ENCODE measurements around the gene PLA2G4C. TPM values are rescaled to one million over a fixed set of nuclear protein-coding genes. Genes with fewer than 3 reads are reported as not detected.

Gene PLA2G4C, protein sequence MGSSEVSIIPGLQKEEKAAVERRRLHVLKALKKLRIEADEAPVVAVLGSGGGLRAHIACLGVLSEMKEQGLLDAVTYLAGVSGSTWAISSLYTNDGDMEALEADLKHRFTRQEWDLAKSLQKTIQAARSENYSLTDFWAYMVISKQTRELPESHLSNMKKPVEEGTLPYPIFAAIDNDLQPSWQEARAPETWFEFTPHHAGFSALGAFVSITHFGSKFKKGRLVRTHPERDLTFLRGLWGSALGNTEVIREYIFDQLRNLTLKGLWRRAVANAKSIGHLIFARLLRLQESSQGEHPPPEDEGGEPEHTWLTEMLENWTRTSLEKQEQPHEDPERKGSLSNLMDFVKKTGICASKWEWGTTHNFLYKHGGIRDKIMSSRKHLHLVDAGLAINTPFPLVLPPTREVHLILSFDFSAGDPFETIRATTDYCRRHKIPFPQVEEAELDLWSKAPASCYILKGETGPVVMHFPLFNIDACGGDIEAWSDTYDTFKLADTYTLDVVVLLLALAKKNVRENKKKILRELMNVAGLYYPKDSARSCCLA
- total RNA-seq (2021) (4.5 to 10.6 TPM (median 8.6 TPM) in 3 replicates), Bru-seq, nascent RNA (percentile 24 among the genes with signal in this experiment)
- long read RNA-seq, experiment 1, partial matches to known transcripts = 6 of 8 reads
- long read RNA-seq, experiment 1, other reads (novel, unspliced or antisense) = 2 of 8 reads
- long read RNA-seq, experiment 2, partial matches to known transcripts = 6 of 12 reads
- long read RNA-seq, experiment 2, other reads (novel, unspliced or antisense) = 5 of 12 reads
- long read RNA-seq, experiment 3, partial matches to known transcripts = 9 of 9 reads
- long read RNA-seq, experiment 3, other reads (novel, unspliced or antisense) = 0 of 9 reads

DNA sequence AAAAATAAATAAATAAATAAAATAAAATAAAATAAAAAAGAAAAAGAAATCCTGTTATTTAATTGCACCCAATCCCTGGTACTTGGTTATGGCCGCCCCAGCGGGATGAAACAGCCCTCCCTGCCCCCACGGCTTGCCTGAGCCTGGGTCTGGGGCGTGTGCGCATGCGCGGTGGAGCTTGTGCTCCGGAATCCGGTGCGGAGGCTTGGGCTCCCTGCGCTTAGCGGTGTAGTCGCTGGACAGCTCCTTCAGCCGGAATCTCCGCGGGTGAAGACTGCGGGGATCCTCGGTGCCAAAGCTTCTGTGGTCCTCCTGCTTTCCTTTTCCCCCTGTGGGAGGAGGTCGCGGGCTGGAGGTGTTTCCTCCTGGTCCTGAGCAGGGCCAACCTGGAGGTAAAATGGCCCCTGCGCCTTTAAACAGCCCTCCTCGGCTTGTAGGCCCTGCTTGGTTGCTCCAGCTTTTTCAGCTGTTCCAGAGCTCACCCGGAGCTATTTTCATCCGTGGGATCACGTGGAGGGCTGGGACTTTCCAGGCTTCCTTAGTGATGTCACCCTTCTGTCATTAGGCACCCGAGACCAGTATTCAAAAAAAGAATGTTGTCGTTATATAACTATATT is at the start of gene PLA2G4C:
Gene PLA2G4C (minus strand): TSS at position 468 of the 617 bp plus-strand sequence. CDS start 4,288 bp downstream, outside the sequence.
- DNase-seq (ENCODE audit: low spot score) = peak; percentile 89
- Mint-ChIP-seq H3K4me1 (peaks cover 5% of the 10 kb centered on the region), H3K9me3 (no peaks in the 10 kb centered on the region), H3K36me3 (peaks cover 4% of the 10 kb centered on the region; the same call in 1 of the 2 replicates), H3K27me3 (ENCODE audit: low read depth) (peaks cover 6% of the 10 kb centered on the region; the same call in 1 of the 2 replicates), H3K27ac (no peak within 1 kb of the TSS; the same call in 1 of the 2 replicates), H3K4me3 (peak within 1 kb of the TSS; percentile 71)
- TF ChIP-seq FOXP1 (CRISPR knock-in tag; IDR thresholded peaks at IDR 0.05; ENCODE audit: borderline replicate concordance) (no peak), SP1 (CRISPR knock-in tag; conservative IDR thresholded peaks at IDR 0.05) (0 out of 2 replicates have a peak, but pooled peaks have one; percentile 41), NFE2L1 (CRISPR knock-in tag; IDR thresholded peaks at IDR 0.05) (no peak), ZBTB21 (CRISPR knock-in tag; IDR thresholded peaks at IDR 0.05; ENCODE audit: borderline replicate concordance) (no peak), HMGA2 (CRISPR knock-in tag; IDR thresholded peaks at IDR 0.05) (peak; percentile 84)
- TF ChIP-seq, protein P1, sequence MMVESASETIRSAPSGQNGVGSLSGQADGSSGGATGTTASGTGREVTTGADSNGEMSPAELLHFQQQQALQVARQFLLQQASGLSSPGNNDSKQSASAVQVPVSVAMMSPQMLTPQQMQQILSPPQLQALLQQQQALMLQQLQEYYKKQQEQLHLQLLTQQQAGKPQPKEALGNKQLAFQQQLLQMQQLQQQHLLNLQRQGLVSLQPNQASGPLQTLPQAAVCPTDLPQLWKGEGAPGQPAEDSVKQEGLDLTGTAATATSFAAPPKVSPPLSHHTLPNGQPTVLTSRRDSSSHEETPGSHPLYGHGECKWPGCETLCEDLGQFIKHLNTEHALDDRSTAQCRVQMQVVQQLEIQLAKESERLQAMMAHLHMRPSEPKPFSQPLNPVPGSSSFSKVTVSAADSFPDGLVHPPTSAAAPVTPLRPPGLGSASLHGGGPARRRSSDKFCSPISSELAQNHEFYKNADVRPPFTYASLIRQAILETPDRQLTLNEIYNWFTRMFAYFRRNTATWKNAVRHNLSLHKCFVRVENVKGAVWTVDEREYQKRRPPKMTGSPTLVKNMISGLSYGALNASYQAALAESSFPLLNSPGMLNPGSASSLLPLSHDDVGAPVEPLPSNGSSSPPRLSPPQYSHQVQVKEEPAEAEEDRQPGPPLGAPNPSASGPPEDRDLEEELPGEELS (CRISPR knock-in tag; IDR thresholded peaks at IDR 0.05) = no peak
- TF ChIP-seq, protein P2, sequence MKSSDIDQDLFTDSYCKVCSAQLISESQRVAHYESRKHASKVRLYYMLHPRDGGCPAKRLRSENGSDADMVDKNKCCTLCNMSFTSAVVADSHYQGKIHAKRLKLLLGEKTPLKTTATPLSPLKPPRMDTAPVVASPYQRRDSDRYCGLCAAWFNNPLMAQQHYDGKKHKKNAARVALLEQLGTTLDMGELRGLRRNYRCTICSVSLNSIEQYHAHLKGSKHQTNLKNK (CRISPR knock-in tag; IDR thresholded peaks at IDR 0.05) = no peak
- TF ChIP-seq, protein P3, sequence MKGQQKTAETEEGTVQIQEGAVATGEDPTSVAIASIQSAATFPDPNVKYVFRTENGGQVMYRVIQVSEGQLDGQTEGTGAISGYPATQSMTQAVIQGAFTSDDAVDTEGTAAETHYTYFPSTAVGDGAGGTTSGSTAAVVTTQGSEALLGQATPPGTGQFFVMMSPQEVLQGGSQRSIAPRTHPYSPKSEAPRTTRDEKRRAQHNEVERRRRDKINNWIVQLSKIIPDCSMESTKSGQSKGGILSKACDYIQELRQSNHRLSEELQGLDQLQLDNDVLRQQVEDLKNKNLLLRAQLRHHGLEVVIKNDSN (CRISPR knock-in tag; IDR thresholded peaks at IDR 0.05) = no peak
- TF ChIP-seq, protein P4, sequence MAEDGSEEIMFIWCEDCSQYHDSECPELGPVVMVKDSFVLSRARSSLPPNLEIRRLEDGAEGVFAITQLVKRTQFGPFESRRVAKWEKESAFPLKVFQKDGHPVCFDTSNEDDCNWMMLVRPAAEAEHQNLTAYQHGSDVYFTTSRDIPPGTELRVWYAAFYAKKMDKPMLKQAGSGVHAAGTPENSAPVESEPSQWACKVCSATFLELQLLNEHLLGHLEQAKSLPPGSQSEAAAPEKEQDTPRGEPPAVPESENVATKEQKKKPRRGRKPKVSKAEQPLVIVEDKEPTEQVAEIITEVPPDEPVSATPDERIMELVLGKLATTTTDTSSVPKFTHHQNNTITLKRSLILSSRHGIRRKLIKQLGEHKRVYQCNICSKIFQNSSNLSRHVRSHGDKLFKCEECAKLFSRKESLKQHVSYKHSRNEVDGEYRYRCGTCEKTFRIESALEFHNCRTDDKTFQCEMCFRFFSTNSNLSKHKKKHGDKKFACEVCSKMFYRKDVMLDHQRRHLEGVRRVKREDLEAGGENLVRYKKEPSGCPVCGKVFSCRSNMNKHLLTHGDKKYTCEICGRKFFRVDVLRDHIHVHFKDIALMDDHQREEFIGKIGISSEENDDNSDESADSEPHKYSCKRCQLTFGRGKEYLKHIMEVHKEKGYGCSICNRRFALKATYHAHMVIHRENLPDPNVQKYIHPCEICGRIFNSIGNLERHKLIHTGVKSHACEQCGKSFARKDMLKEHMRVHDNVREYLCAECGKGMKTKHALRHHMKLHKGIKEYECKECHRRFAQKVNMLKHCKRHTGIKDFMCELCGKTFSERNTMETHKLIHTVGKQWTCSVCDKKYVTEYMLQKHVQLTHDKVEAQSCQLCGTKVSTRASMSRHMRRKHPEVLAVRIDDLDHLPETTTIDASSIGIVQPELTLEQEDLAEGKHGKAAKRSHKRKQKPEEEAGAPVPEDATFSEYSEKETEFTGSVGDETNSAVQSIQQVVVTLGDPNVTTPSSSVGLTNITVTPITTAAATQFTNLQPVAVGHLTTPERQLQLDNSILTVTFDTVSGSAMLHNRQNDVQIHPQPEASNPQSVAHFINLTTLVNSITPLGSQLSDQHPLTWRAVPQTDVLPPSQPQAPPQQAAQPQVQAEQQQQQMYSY (CRISPR knock-in tag; IDR thresholded peaks at IDR 0.05) = peak; percentile 35; the same call in 1 of the 2 replicates
- POLR2A ChIA-PET = no interaction called here
- CTCF ChIA-PET = interaction anchor here (0.5 to 2.5 kb wide), 16 partner anchors 10 to 478 kb away, joined by 3 to 10 read pairs (median 4); no protein-coding TSS in a partner anchor
- peak; percentile 65 for ATAC-seq

DNA sequence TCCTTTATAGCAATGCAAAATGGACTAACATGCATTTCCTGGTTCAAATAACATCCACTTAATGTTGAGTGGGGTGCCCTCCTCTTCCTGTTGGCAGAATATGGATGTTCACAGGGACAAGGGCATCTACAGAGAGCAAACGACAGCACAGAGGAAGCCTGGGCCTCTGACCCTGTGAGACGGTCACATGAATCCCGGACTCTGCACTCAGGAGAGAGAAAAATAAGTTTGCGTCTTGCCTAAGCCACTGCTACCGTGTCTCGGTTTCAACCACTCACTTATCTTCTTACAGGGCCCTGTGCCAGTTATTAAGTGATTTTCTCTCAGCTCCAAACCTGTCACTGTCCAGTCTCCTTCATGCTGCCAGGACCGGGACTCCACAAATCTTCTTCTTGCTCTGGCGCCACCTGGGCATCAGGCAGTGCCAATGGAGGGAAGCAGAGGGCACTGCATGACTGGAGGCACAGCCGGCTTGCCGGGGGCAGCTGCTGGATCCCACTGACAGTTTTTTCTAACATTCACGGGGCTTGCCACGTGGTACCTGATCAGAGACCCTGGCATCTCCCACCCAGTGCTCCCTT is 47.7 kb upstream of the PLA2G4C start:
- no peak for DNase-seq (ENCODE audit: low spot score)
- Mint-ChIP-seq H3K27ac (no peak overlapping the region), H3K4me1 (no peaks in the 10 kb centered on the region), H3K9me3 (no peaks in the 10 kb centered on the region), H3K36me3 (peaks cover 53% of the 10 kb centered on the region), H3K27me3 (ENCODE audit: low read depth) (no peaks in the 10 kb centered on the region), H3K4me3 (no peak overlapping the region)
- ChIA-PET POLR2A (no interaction called here), CTCF (no interaction called here)
- no peak for ATAC-seq
- TF ChIP-seq, protein P5, sequence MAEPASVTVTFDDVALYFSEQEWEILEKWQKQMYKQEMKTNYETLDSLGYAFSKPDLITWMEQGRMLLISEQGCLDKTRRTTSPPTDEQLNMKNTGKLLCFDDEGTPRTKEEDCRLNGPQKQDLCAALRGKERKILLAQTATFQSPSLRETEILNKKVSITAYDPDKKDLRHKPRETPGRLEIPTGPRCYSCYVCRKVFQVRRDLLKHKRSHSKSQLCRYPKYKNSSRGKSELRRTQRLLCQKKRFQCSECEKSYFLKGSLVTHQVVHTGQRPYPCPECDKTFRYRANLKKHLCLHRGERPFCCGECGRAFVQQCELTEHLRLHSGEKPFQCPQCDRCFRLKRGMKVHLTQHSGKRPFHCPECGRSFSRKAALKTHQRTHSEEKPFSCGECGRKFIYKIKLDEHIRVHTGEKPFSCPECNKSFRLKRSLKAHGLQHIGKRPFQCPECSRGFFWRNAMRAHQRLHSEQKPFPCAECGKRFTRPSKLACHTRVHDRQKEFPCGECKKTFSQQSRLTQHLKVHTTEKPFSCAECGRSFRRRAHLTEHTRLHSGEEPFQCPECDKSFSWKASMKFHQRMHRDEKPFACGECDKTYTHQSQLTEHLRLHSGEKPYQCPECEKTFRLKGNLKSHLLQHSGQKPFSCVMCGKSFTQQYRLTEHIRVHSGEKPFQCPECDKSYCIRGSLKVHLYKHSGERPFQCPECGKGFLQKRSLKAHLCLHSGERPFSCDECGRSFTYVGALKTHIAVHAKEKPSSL (CRISPR knock-in tag; conservative IDR thresholded peaks at IDR 0.05) = no peak
- no peak for TF ChIP-seq TCF7 (CRISPR knock-in tag; IDR thresholded peaks at IDR 0.05; ENCODE audit: low read depth)
- TF ChIP-seq, protein P6, sequence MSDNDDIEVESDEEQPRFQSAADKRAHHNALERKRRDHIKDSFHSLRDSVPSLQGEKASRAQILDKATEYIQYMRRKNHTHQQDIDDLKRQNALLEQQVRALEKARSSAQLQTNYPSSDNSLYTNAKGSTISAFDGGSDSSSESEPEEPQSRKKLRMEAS (CRISPR knock-in tag; IDR thresholded peaks at IDR 0.05) = no peak
- no peak for TF ChIP-seq FOXJ3 (CRISPR knock-in tag; IDR thresholded peaks at IDR 0.05; ENCODE audit: borderline replicate concordance)
- TF ChIP-seq, protein P7, sequence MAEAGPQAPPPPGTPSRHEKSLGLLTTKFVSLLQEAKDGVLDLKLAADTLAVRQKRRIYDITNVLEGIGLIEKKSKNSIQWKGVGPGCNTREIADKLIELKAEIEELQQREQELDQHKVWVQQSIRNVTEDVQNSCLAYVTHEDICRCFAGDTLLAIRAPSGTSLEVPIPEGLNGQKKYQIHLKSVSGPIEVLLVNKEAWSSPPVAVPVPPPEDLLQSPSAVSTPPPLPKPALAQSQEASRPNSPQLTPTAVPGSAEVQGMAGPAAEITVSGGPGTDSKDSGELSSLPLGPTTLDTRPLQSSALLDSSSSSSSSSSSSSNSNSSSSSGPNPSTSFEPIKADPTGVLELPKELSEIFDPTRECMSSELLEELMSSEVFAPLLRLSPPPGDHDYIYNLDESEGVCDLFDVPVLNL (CRISPR knock-in tag; IDR thresholded peaks at IDR 0.05; ENCODE audit: borderline replicate concordance, low read depth) = no peak
- TF ChIP-seq, protein P8, sequence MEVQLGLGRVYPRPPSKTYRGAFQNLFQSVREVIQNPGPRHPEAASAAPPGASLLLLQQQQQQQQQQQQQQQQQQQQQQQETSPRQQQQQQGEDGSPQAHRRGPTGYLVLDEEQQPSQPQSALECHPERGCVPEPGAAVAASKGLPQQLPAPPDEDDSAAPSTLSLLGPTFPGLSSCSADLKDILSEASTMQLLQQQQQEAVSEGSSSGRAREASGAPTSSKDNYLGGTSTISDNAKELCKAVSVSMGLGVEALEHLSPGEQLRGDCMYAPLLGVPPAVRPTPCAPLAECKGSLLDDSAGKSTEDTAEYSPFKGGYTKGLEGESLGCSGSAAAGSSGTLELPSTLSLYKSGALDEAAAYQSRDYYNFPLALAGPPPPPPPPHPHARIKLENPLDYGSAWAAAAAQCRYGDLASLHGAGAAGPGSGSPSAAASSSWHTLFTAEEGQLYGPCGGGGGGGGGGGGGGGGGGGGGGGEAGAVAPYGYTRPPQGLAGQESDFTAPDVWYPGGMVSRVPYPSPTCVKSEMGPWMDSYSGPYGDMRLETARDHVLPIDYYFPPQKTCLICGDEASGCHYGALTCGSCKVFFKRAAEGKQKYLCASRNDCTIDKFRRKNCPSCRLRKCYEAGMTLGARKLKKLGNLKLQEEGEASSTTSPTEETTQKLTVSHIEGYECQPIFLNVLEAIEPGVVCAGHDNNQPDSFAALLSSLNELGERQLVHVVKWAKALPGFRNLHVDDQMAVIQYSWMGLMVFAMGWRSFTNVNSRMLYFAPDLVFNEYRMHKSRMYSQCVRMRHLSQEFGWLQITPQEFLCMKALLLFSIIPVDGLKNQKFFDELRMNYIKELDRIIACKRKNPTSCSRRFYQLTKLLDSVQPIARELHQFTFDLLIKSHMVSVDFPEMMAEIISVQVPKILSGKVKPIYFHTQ (CRISPR knock-in tag; IDR thresholded peaks at IDR 0.05) = no peak

Measured in WTC11 (cell line).